COLO668 (cell line): Measurements from ENCODE around the gene TMEM109.
"Not testable (repeated sequence)": the region's sequence is repeated elsewhere in the genome, so short reads cannot be mapped to it uniquely, and the experiment has no call there.

Experiments
- DNase-seq: peaks from one replicate; lab custom pipeline; 2025; ENCODE audit not compliant: unreplicated experiment; lab: John Stamatoyannopoulos, UW

Gene TMEM109

GRCh38 chr11:60909680-60910280 is 4.2 kb upstream of the TMEM109 start:
- DNase-seq, result not testable (repeated sequence)

GRCh38 chr11:60910281-60910687 is 3.7 kb upstream of the TMEM109 start:
- no peak for DNase-seq

- DNase-seq, result no peak
Measured at GRCh38 chr11:60910711-60911380, 3.1 kb upstream of the TMEM109 start.

- DNase-seq, result no peak
Measured at GRCh38 chr11:60912223-60912850, 1.6 kb upstream of the TMEM109 start.

- no peak for DNase-seq
Measured at GRCh38 chr11:60912851-60913528, 968 bp upstream of the TMEM109 start.

- DNase-seq, result peak; percentile 55
Measured at GRCh38 chr11:60914633-60915247, 782 bp downstream of the TMEM109 start.

GRCh38 chr11:60915248-60915914 is 1.4 kb downstream of the TMEM109 start:
- peak; percentile 45 for DNase-seq

GRCh38 chr11:60916669-60917206 is 2.8 kb downstream of the TMEM109 start:
- no peak for DNase-seq

- DNase-seq, result no peak
Measured at GRCh38 chr11:60917267-60917666, 3.3 kb downstream of the TMEM109 start.

- no peak for DNase-seq
Measured at GRCh38 chr11:60918251-60918938, 4.4 kb downstream of the TMEM109 start.

GRCh38 chr11:60918939-60919265 is 4.9 kb downstream of the TMEM109 start:
- no peak for DNase-seq

GRCh38 chr11:60919320-60919719 is 5.4 kb downstream of the TMEM109 start:
- no peak for DNase-seq

- no peak for DNase-seq
Measured at GRCh38 chr11:60919956-60920355, 6.0 kb downstream of the TMEM109 start.

- DNase-seq, result no peak
Measured at GRCh38 chr11:60921259-60921658, 7.3 kb downstream of the TMEM109 start.

GRCh38 chr11:60921777-60922335 is 7.9 kb downstream of the TMEM109 start:
- DNase-seq, result no peak

- DNase-seq, result no peak
Measured at GRCh38 chr11:60922906-60923305, 8.9 kb downstream of the TMEM109 start.

GRCh38 chr11:60923326-60923725 is 9.4 kb downstream of the TMEM109 start:
- no peak for DNase-seq

GRCh38 chr11:60923800-60924109 is 9.8 kb downstream of the TMEM109 start:
- no peak for DNase-seq

GRCh38 chr11:60924110-60924905 is 10.3 kb downstream of the TMEM109 start, which contains the start of gene TMEM132A:
TMEM132A (plus strand) TSS chr11:60924460; CDS start chr11:60924634, 174 bp downstream.
- peak; percentile 87 for DNase-seq
